ENCODE measurements around the gene ZACN.

Gene ZACN

DNA sequence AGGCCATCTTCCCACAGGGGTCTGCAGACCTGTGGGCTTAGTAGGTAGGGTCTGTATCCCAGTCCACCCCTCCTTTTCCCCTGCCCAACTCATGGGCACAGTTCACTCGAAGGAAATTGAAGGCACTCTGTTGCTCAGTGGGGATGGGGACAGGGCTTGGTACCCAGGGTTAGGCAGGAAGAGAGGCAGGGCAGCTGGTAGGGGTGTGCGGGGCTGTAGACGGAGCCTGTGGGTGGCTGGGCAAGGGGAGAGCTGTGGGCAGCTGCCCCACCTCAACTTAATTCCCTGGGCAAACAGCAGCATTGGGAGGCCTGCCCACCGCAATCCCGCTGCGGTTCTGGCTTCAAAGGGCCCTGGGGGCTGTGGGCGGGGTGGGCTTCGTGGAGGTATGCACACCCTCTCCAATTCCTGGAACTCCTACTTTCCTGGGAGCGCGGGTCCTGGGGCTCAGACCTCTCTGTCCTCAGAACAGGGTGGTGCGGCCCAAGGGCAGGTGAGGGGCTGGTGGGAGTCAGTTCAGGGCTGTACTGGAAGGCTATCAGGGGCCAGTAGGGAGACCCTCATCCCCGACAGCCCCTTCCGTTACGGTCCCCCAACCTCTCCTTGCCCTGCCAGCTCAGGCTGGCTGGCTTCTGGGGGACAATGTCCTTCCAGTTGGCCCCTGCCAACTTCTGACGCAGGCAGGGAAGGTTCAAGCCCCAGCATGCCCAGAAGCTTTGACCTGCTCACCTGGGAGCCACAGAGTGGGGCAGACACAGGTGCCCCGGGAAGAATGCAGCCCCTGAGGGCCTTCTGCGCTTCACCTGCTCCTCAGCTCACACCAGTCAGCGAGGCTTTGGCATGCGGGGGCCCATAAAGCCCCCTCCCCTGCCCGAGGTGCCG lies 53.0 kb downstream of the ZACN start:
- DNase-seq (ENCODE audit: low read depth, low spot score): no peak
